C4-2B (cell line): Measurements from ENCODE around the gene COMMD1.

Experiments
- H3K27ac ChIP-seq: fragments of 450-650 bp; 2 replicates; pipeline ENCODE4 v1.5.1; 2017
- ZFX ChIP-seq: fragments of 450-650 bp; IDR thresholded peaks from 2 replicates; pipeline ENCODE4 v1.6.1; 2017
- TF ChIP-seq, protein P1 (sequence below): fragments of 450-650 bp; conservative IDR thresholded peaks from 2 replicates; pipeline ENCODE4 v1.5.1; 2017; ENCODE audit warnings: mild to moderate bottlenecking

The COMMD1 gene

DNA sequence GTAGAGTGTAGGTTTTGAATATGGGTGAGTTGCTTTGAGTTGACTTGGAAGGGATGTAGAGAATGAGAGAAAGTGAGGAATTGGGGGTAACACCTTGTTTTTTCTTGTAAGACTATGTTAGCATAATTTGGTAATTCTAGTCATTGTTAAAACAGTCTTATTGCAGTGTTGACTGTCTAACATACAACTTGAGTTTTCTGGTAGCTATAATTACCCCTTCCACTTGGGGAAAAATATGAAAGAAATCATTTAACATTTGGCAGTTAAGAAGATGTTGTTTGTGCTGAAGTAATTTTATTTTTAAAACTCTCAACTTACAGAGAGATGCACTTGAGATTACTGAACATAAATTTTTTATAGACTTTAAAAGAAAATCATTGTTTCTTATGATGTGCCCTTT, 108.2 kb downstream of the COMMD1 start:
- H3K27ac ChIP-seq = no peak overlapping the region
- no peak for TF ChIP-seq ZFX
- TF ChIP-seq, protein P1, sequence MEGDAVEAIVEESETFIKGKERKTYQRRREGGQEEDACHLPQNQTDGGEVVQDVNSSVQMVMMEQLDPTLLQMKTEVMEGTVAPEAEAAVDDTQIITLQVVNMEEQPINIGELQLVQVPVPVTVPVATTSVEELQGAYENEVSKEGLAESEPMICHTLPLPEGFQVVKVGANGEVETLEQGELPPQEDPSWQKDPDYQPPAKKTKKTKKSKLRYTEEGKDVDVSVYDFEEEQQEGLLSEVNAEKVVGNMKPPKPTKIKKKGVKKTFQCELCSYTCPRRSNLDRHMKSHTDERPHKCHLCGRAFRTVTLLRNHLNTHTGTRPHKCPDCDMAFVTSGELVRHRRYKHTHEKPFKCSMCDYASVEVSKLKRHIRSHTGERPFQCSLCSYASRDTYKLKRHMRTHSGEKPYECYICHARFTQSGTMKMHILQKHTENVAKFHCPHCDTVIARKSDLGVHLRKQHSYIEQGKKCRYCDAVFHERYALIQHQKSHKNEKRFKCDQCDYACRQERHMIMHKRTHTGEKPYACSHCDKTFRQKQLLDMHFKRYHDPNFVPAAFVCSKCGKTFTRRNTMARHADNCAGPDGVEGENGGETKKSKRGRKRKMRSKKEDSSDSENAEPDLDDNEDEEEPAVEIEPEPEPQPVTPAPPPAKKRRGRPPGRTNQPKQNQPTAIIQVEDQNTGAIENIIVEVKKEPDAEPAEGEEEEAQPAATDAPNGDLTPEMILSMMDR = no peak

GRCh38 chr2:62014102-62014501, 108.6 kb downstream of the COMMD1 start:
- TF ChIP-seq ZFX = no peak
- TF ChIP-seq, protein P1 = no peak
- H3K27ac ChIP-seq = peak overlapping the region; percentile 7; the same call in 1 of the 2 replicates

GRCh38 chr2:62016957-62017356, 111.5 kb downstream of the COMMD1 start:
- no peak overlapping the region for H3K27ac ChIP-seq
- TF ChIP-seq, protein P1 = no peak

GRCh38 chr2:62029910-62030309, 124.4 kb downstream of the COMMD1 start:
- TF ChIP-seq ZFX = no peak
- TF ChIP-seq, protein P1 = no peak
- H3K27ac ChIP-seq = no peak overlapping the region

DNA sequence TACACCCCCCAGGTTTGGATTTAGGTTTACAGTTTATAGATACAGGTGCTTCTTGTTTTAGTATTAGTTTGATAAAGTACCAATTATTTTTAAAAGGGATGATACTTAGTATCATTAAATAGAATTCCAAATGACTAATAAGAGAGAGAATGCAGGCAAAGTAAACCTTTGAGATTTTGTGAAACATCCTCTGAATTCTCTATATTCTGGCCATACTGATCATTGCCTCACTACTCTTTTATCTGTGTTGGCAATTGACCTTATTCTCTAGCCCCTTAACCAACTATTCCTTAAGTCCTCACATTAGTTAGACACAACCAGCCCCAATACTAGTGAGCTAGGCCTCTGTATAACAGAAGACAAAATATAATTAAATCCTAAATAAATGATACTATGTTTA, 125.4 kb downstream of the COMMD1 start:
- no peak overlapping the region for H3K27ac ChIP-seq
- no peak for TF ChIP-seq ZFX
- TF ChIP-seq, protein P1 = no peak

GRCh38 chr2:62032096-62032495, 126.6 kb downstream of the COMMD1 start:
- TF ChIP-seq, protein P1 = no peak
- TF ChIP-seq ZFX = no peak
- H3K27ac ChIP-seq = no peak overlapping the region

DNA sequence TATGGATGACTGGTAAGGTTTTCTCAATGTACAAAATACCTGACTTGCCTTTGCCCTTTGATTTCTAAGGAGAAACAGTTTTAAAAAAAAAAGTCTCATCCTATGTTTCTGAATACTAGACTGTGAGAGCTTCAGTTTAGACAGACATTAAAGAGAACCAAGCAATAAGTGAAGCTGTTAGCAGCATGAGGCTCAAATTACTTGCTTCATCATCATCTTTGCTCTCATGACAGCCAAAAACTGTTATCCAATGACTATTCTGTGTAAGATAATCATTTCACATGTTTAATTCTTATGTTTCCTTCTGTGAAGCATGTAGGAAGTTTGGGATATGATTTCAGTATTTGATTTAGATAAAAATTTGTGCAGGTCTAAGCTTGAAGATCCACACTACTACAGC, 129.2 kb downstream of the COMMD1 start:
- no peak overlapping the region for H3K27ac ChIP-seq
- TF ChIP-seq, protein P1 = no peak
- TF ChIP-seq ZFX = no peak
